Activated naive CD4-positive, alpha-beta T cell treated with anti-CD3 and anti-CD28 coated beads, Interleukin-2, amount 50 U/mL, for 72 hours (primary cell): ENCODE measurements around the gene PTGES2. TPM values are rescaled to one million over a fixed set of nuclear protein-coding genes. Genes with fewer than 3 reads are reported as not detected.

ENCODE experiments used
- ATAC-seq, 2 donors: fragments of 150-1000 bp; cut with Tn5 transposase; 2 replicates each; pipeline ENCODE4 v1.10.0; 2021; ENCODE audit warnings: mild to moderate bottlenecking in 2 of 2, moderate library complexity in 2 of 2
- DNase-seq, 2 donors: peaks; one replicate each; pipeline ENCODE4 v3.0.0; 2021 to 2022; ENCODE audit warnings: low spot score in 2 of 2
- H3K27ac Mint-ChIP-seq, 2 donors: one replicate each; pipeline ENCODE4 v1.8.0; 2022; ENCODE audit warnings: mild to moderate bottlenecking in 2 of 2, mixed read lengths in 2 of 2
- H3K36me3 Mint-ChIP-seq, 2 donors: one replicate each; pipeline ENCODE4 v1.8.0; 2022; ENCODE audit warnings: mixed read lengths in 2 of 2
- H3K9me3 Mint-ChIP-seq, 2 donors: one replicate each; pipeline ENCODE4 v1.8.0; 2022; ENCODE audit warnings: mixed read lengths in 2 of 2
- total RNA-seq, 2 donors: library from RNA; stranded (reverse); gene quantifications; one replicate each; pipeline ENCODE4 v1.2.3, GENCODE V29; 2022

The PTGES2 gene
- total RNA-seq: 10 to 100 TPM in 1 of 2 donors, 1 to 10 TPM in 1; 6.6 to 50.6 TPM

DNA sequence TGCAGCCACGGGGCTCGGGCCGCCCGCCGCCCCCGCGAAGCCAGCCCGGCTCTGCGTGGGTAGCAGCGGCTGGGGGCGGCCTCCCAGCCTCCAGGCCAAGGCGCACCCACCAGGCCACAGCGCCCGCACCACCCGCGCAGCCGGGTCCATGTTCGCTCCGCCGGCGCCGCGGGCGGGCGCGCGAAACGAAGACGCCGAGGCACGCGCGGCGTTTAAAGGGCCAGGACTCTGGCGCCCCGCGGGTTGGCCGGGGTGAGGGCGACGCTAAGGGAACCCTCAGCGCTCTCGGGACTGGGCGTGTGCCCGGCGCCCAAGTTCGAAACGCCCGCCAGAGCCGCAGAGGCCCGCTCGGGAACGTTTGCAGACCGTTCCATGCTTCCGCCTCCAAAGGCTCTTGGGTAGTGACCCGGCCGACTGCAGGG, at the start of gene PTGES2:
PTGES2 (minus strand) TSS at position 162 of the 422 bp plus-strand sequence; CDS start at position 150, 12 bp downstream.
- Mint-ChIP-seq H3K27ac (peak within 1 kb of the TSS; percentile 91 to 99), H3K9me3 (no peaks in the 10 kb centered on the region), H3K36me3 (peaks cover 0 to 5% of the 10 kb centered on the region in 2 donors)
- ATAC-seq (peak; percentile 56 to 76), DNase-seq (peak; percentile 69 to 83)

GRCh38 chr9:128175726-128176125, 48.2 kb upstream of the PTGES2 start:
- peaks cover 7 to 28% of the 10 kb centered on the region in 2 donors for H3K36me3 Mint-ChIP-seq
- H3K9me3 Mint-ChIP-seq: no peaks in the 10 kb centered on the region
- H3K27ac Mint-ChIP-seq: peak overlapping the region in 1 of 2 donors; percentile 65
- no peak for ATAC-seq
- DNase-seq: no peak

GRCh38 chr9:128175102-128175563, 47.6 kb upstream of the PTGES2 start:
- ATAC-seq: no peak

GRCh38 chr9:128174062-128174461, 46.5 kb upstream of the PTGES2 start:
- H3K9me3 Mint-ChIP-seq: no peaks in the 10 kb centered on the region
- ATAC-seq (no peak), DNase-seq (no peak)
- H3K27ac Mint-ChIP-seq: no peak overlapping the region
- H3K36me3 Mint-ChIP-seq: peaks cover 4 to 11% of the 10 kb centered on the region in 2 donors

More at GRCh38 chr9:128175102-128175563, 47.6 kb upstream of the PTGES2 start:
- peaks cover 7 to 22% of the 10 kb centered on the region in 2 donors for H3K36me3 Mint-ChIP-seq
- H3K27ac Mint-ChIP-seq: peak overlapping the region in 1 of 2 donors; percentile 65
- no peak for DNase-seq
- H3K9me3 Mint-ChIP-seq: no peaks in the 10 kb centered on the region

DNA sequence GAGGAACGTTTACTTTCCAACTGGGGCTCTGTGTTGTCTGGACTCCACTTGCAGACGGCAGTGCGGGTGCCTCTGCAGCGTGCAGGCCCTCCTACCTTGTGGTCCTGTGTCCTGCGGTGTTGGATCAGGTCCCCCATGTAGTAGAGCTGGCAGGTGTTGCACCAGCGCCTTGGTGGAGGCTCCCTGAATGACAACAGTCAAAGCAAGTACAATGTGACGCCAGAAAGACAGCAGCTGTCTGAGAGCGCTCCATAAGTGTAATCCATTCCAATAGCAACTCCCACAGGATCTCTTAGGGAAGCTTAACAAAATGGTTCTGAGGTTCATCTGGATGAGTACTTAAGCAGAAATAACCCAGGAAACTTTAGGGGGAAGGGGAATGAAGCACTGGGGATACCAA, 42.4 kb upstream of the PTGES2 start:
- no peak for DNase-seq
- H3K9me3 Mint-ChIP-seq: no peaks in the 10 kb centered on the region
- H3K36me3 Mint-ChIP-seq: no peaks in the 10 kb centered on the region
- ATAC-seq: no peak
- H3K27ac Mint-ChIP-seq: peak overlapping the region in 1 of 2 donors; percentile 18

GRCh38 chr9:128169492-128169891, 42.0 kb upstream of the PTGES2 start:
- no peaks in the 10 kb centered on the region for H3K36me3 Mint-ChIP-seq
- H3K27ac Mint-ChIP-seq: peak overlapping the region; percentile 18 to 82
- no peaks in the 10 kb centered on the region for H3K9me3 Mint-ChIP-seq
- no peak for ATAC-seq
- no peak for DNase-seq

DNA sequence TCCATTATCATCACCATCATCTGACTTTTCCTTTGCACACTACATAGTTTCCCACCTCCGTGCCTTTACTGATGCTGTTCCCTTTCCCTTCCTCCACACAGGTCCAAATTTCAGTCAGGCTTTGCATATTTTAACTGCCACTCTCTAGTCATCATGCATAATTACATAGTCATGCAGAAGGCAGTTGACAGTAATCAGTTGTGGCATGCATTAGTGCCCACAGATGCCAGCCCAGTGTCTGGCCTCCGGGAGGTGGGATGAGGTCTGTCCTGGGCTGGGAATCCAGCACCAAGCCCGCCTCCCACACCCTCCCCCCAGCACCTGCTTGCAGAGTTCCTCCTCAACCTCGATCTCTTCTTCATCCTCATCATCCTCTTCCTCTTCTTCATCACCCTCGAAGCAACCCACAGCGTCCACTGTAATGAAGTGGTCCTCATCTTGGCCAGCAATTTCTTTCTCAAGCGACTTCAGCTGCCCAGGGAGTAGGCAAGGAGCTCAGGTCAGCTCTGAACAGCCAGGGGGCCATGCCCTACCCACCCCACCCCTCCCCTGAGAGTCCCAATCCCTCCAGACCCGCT, 41.3 kb upstream of the PTGES2 start:
- Mint-ChIP-seq H3K27ac (no peak overlapping the region), H3K9me3 (no peaks in the 10 kb centered on the region), H3K36me3 (no peaks in the 10 kb centered on the region)
- DNase-seq (no peak), ATAC-seq (no peak)

DNA sequence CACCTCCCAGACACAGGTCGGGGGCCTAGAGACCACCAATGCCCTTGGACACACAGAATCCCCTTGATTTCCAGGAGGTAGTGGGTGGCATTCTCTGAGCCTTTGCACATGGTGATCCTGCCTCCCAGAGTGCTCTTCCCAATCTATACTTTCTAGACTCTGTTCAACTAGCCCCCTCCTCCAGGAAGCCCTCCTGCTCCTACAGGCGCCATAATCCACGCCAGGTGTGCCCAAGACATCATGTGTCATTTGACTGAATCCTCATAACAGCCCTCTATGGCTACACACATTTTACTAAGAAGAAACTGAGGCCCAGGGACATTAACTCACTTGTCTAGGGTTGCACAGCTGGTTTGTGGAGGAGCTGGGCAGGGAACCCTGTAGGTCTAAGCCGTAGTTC, 39.7 kb upstream of the PTGES2 start:
- no peak overlapping the region for H3K27ac Mint-ChIP-seq
- peaks cover 0 to 3% of the 10 kb centered on the region in 2 donors for H3K36me3 Mint-ChIP-seq
- no peak for DNase-seq
- no peaks in the 10 kb centered on the region for H3K9me3 Mint-ChIP-seq
- no peak for ATAC-seq

GRCh38 chr9:128166169-128166568, 38.6 kb upstream of the PTGES2 start:
- ATAC-seq: no peak
- DNase-seq: no peak
- no peak overlapping the region for H3K27ac Mint-ChIP-seq
- H3K36me3 Mint-ChIP-seq: peaks cover 0 to 6% of the 10 kb centered on the region in 2 donors
- no peaks in the 10 kb centered on the region for H3K9me3 Mint-ChIP-seq

DNA sequence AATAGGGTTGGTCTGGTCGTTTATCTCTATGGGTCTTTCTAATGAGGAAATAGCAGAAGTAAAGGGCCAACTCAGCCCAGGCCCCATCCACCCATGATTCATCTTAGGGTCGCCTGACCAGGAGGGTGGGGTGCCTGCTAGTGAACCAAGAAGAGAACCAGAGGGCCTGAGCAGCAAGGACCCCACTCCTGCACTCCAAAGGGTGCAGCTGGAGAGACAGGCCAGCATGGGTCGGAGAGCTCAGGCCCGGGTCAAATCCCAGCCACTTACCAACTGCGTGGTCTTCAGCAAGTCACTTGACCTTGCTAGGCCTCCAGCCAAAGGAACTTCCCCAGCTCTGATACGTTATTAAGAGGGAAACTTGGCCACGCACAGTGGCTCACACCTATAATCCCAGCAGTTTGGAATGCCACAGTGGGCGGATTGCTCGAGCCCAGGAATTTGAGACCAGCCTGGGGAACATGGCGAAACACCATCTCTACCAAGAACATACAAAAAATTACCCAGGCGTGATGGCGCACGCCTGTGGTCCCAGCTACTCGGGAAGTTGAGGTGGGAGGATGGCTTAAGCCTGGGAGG, 36.9 kb upstream of the PTGES2 start:
- ATAC-seq (no peak), DNase-seq (no peak)
- Mint-ChIP-seq H3K9me3 (no peaks in the 10 kb centered on the region), H3K36me3 (peaks cover 0 to 6% of the 10 kb centered on the region in 2 donors), H3K27ac (no peak overlapping the region)

DNA sequence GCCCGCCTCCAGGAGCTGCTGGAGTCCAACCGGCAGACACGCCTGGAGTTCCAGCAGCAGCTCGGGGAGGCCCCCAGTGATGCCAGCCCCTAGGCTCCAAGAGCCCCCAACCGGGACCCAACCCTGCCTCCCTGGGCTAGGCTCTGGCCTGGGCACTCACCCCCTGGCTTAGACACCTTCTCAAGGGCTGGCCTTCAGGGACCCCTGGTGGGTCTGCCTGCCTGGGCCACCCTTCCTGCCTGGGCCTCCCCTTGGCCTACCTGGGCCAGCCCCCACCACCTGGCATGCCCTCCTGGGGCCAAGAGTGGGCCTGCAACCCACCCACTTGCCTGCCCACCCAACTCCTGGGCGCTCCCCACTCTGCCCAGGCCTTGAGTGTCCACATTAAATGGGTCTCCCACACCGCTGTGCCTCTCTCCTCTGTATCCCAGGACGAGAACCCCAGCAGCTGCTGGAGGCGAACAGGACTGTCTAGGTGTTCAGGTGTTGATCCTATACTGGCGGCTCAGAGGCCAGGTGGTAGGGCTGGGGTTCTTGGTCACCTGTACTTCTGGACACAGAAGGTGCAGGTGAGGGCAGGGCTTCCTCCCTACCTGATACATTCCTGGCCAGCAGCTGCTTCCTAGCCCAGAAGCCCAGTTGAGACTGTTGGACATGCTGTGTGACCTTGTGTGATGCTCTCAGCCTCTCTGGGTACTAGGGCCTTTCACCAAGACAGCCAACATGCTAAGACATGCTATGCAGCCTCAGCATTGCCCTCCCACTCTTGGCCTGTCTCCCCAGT, 36.2 kb upstream of the PTGES2 start:
- Mint-ChIP-seq H3K27ac (no peak overlapping the region), H3K9me3 (no peaks in the 10 kb centered on the region), H3K36me3 (peaks cover 0 to 6% of the 10 kb centered on the region in 2 donors)
- no peak for ATAC-seq
- DNase-seq: no peak

GRCh38 chr9:128163027-128163515, 35.5 kb upstream of the PTGES2 start:
- H3K9me3 Mint-ChIP-seq: no peaks in the 10 kb centered on the region
- H3K36me3 Mint-ChIP-seq: peaks cover 0 to 6% of the 10 kb centered on the region in 2 donors
- no peak overlapping the region for H3K27ac Mint-ChIP-seq
- ATAC-seq (no peak), DNase-seq (no peak)

GRCh38 chr9:128162215-128163026, 34.9 kb upstream of the PTGES2 start:
- peaks cover 0 to 6% of the 10 kb centered on the region in 2 donors for H3K36me3 Mint-ChIP-seq
- H3K27ac Mint-ChIP-seq: peak overlapping the region in 1 of 2 donors; percentile 74

GRCh38 chr9:128161215-128161902, 33.8 kb upstream of the PTGES2 start:
- Mint-ChIP-seq H3K27ac (peak overlapping the region; percentile 55 to 79), H3K36me3 (peaks cover 0 to 6% of the 10 kb centered on the region in 2 donors), H3K9me3 (no peaks in the 10 kb centered on the region)
- ATAC-seq: no peak
- no peak for DNase-seq

More at GRCh38 chr9:128162215-128163026, 34.9 kb upstream of the PTGES2 start:
- DNase-seq (no peak), ATAC-seq (no peak)
- H3K9me3 Mint-ChIP-seq: no peaks in the 10 kb centered on the region

DNA sequence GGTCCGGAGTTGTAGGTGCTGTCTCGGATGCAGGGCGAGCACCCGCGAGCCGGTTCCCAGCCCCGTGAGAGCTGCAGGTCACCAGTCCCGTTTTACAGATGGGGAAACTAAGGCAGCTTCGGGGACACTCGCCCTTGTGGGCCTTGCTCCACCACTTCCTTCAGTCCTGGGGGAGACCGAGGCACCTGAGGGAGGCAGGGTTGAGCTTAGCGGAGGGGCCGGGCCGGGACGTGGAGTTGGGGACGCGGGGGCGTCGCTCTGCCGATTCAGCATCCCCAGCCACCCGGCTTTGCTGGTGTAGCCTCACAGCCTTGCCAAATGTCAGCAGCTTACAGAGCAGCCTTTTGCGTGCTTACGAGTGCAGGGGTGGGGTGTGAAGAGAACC, 33.1 kb upstream of the PTGES2 start:
- Mint-ChIP-seq H3K9me3 (no peaks in the 10 kb centered on the region), H3K36me3 (peaks cover 0 to 6% of the 10 kb centered on the region in 2 donors), H3K27ac (peak overlapping the region; percentile 55 to 79)
- ATAC-seq (peak; percentile 29 to 63), DNase-seq (peak; percentile 53 to 72)
